ENCODE data around the gene GSTM2.
"Not testable (repeated sequence)": the region's sequence is repeated elsewhere in the genome, so short reads cannot be mapped to it uniquely, and the experiment has no call there.

GSTM2 gene

DNA sequence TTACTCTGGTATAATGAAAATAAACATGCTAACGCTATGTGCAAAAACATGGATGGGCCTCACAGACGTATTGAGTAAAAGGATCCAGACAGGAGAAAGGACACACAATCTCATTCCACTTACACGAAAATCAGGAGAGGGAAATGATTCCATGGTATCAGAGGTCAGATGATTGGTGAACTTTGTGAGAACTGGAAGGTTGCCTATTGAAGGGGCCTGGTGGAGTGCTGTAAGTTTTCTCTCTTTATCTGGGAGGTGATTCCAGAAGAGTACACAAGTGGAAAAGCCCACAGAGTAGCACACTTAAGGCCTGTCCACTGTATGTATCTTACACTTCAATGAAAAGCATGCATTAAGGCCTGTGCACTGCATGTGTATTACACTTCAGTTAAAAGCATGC, 9.6 kb downstream of the GSTM2 start:
- no peak for DNase-seq (ENCODE audit: low spot score)

DNA sequence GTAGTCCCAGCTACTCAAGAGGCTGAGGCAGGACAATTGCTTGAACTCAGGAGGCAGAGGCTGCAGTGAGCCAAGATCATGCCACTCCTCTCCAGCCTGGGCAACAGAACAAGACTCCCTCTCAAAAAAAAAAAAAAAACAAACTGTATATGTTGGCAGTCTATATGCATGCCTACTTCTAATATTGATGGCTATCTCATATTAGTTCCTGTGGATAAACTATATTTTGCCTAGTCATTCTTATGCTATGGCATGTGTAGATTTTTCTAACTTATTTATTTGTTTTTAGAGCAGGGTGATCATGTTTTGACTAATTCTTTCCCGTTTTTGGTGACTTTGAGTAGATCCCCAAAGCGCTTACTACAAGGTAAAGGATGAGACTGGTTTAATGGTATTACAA, 10.8 kb downstream of the GSTM2 start:
- DNase-seq (ENCODE audit: low spot score) = not testable (repeated sequence)

DNA sequence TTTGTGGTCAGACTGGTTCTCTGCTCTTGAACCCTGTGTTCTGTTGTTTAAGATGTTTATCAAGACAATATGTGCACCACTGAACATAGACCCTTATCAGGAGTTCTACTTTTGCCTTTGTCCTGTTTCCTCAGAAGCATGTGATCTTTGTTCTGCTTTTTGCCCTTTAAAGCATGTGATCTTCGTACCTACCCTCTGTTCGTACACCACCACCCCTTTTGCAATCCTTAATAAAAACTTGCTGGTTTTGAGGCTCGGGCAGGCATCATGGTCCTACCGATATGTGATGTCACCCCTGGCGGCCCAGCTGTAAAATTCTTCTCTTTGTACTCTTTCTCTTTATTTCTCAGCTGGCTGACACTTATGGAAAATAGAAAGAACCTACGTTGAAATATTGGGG, 16.9 kb downstream of the GSTM2 start:
- DNase-seq (ENCODE audit: low spot score) = not testable (repeated sequence)

DNA sequence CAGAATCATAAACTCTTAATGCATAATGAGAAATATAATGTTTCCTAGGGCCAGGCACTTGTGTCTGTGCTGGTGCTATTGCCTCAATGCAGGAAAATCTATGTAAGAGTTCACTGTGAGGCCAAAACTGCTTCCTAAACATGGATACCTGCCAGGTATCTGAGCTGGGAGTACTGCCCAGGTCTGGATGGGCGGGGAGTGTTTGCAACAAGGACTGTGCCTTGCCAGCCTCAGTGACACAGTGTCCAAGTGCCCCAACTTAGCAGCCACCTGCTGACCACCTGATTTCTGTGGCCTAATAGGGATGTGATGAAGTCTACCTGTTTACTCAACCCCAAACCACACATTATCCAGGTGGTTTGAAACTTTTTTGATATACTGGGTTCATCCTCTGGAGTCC, 17.5 kb downstream of the GSTM2 start:
- DNase-seq (ENCODE audit: low spot score) = not testable (repeated sequence)

DNA sequence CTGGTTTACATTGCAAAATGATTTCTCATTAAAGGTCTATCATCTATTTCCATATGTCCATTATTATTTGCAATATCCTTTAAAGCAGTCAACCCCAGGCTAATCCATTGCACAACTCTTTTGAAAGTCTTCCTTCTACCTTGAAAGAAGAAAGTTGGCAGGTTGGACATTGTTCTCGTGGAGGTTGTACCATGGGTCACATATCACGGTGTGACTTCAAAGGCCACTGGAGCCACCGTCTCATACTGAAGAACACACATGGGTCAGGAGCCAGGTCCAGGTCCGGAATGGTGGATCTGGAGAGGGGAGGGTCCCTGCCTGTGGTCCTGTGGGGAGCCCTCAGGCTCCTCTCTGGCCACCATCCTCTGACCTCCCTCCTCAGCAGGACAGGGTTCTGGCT, 18.0 kb downstream of the GSTM2 start:
- DNase-seq (ENCODE audit: low spot score) = not testable (repeated sequence)

DNA sequence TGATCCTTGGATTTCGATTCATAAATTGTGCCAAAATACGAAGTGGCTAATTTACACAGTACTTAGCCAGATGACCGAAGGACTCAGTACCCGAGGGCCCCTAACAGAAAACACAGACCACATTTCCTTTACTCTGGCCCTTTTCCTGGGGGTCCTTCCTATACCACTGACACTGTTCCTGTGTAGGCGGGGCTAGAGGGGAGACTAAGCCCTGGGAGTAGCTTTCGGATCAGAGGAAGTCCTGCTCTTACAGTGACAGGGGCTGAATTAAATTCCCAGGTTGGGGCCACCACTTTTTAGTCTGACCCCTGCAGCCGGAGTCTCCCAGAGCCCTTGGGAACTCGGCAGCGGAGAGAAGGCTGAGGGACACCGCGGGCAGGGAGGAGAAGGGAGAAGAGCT, 19.3 kb downstream of the GSTM2 start:
- not testable (repeated sequence) for DNase-seq (ENCODE audit: low spot score)

DNA sequence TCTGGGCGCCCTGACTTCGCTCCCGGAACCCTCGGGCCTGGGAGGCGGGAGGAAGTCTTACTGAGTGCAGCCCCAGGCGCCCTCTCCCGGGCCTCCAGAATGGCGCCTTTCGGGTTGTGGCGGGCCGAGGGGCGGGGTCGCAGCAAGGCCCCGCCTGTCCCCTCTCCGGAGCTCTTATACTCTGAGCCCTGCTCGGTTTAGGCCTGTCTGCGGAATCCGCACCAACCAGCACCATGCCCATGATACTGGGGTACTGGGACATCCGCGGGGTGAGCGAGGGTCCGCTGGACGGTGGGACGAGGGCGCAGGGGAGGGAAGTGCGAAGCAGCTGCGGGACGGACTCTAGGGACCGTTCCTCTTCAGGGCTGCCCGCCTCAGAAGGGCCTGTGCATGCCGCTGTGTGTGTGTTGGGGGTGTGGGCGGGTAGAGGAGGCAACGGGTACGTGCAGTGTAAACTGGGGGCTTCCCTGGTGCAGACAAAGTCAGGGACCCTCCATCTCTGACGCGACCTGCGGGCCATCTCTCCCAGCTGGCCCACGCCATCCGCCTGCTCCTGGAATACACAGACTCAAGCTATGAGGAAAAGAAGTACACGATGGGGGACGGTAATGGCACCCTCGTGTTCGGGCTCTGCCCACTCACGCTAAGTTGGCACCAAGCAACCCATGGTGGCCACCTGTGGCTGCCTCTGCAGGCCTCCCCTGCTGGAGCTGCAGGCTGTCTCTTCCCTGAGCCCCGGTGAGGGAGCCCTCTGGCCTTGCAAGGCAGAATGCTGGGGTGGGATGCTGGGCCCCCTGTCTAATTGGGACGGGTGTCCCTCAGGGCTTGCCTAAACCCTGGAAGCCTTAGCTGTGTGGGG, 20.0 kb downstream of the GSTM2 start, which contains the start of gene GSTM1:
TSS of gene GSTM1 (plus strand) at position 177 of the 859 bp plus-strand sequence. CDS start at position 234, 57 bp downstream.
- DNase-seq (ENCODE audit: low spot score) = no peak

DNA sequence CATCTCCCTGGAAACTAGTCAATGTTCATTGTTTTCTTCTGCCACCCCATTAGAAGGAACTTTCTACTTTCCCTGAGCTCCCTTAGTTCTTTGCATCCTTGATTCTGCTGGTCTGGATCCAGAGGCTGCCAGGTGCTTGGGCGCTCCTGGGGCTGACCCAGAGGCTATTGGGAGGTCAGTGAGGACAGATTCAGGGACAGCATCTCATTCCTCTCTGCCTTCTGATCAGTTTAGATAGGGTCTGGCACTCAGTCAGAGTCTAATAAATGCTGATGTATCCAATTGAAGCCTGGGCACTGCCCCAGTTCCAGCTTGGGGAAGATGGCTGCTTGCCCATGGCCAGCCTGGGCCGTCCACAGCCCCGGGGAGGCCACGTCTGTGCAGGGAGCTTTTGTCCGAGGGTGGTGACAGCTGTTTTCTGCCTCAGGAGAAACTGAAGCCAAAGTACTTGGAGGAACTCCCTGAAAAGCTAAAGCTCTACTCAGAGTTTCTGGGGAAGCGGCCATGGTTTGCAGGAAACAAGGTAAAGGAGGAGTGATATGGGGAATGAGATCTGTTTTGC, 22.1 kb downstream of the GSTM2 start:
- no peak for DNase-seq (ENCODE audit: low spot score)

DNA sequence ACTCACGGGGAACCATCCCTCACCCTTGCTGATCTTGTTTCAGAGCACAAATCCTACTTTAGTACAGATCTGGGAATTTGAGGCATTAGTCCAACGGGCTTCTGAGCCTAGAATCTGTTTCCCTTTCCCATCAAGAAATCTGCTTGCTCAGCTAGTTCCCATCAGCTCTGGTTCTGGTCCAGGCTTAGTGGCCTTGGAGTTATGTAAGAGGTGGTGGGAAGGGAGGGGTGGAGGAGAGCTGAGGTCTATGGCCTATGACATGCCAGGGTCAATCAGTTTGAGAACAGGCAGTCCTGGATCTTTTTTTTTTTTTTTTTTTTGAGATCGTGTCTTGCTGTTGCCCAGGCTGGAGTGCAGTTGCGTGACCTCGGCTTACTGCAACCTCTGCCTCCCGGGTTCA, 23.9 kb downstream of the GSTM2 start:
- no peak for DNase-seq (ENCODE audit: low spot score)

DNA sequence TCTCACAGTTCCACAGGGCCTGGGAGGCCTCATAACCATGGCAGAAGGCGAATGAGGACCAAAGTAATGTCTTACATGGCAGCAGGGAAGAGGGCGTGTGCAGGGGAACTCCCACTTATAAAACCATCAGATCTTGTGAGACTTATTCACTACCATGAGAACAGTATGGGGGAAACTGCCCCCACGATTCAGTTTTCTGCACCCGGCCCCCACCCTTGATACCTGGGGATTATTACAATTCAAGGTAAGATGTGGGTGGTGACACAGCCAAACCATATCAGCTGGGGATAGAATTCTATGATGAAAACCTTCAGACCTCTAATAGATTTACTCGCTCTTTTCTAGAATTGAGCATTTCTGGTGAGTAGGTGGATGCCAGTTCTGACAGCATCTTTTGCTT, 26.5 kb downstream of the GSTM2 start:
- DNase-seq (ENCODE audit: low spot score) = not testable (repeated sequence)

DNA sequence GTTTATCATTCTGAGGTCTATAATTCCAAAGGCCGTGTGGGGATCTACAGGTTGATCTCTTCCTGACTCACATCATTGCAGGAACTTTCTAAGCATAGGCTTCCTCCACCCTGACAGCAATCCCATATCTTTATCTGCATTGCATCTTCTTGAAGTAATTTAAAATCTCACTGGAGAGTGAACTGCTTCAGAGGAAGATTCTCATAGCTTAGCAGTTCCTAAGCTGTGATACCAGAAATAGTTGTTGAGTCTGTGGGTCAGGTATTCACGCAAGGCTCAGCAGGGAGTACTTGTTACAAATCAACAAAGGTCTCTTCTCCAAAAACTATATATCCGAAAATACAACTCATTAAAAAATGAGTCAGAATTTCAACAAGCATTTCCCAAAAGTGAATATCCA, 27.3 kb downstream of the GSTM2 start:
- DNase-seq (ENCODE audit: low spot score) = not testable (repeated sequence)

DNA sequence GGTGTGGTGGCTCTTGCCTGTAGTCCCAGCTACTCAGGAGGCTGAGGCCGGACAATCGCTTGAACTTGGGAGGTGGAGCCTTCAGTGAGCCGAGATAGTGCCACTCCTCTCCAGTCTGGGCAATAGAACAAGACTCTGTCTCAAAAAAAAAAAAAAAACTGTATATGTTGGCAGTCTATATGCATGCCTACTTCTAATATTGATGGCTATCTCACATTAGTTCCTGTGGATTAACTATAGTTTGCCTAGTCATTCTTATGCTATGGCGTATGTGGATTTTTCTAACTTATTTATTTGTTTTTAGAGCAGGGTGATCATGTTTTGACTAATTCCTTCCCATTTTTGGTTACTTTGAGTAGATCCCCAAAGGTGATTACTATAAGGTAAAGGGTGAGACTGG, 29.2 kb downstream of the GSTM2 start:
- DNase-seq (ENCODE audit: low spot score) = no peak

DNA sequence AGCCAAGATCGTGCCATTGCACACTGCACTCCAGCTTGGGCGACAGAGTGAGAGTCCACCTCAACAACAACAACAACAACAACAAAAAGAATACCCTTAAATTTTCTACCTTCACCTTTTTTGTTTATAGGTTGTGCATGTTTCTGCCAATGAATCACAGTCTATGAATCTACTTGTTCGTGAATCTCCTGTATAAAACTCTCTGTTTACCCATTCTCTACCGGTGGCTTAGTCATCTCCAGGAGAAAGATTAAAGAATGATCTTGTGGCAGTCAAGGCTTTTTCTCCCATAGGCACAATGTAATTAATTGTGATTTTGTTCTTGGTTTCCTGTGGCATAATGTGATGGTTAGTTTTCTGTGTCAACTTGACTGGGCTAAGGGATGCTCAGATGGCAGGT, 30.0 kb downstream of the GSTM2 start:
- not testable (repeated sequence) for DNase-seq (ENCODE audit: low spot score)

DNA sequence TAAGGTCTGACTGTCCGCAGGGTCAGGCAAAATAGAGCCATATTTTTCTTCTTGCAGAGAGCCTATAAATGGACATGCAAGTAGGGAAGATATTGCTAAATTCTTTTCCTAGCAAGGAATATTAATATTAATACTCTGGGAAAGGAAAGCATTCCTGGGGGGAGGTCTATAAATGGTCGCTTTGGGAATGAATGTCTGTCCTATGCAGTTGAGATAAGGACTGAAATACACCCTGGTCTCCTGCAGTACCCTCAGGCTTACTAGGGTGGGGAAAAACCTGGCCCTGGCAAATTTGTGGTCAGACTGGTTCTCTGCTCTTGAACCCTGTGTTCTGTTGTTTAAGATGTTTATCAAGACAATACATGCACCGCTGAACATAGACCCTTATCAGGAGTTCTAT, 35.1 kb downstream of the GSTM2 start:
- DNase-seq (ENCODE audit: low spot score) = not testable (repeated sequence)

DNA sequence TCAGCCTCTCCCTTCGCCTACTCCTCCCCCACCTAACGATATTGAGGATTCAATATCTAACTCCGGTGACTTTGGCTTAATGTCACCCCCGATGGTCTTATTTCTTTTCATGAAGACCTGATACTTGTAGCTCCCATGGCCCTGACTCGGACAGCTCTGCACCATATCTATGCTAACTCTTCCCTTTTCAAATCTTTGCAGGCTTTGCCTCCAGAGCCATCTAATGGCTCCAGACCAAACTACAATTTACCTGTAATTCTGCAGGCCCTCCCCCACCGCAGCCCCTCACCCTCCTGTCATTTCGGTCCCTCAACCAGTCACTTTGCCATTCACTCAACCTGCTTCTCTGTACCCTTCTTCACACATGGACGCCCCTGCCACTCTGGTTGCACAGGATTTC, 36.3 kb downstream of the GSTM2 start:
- DNase-seq (ENCODE audit: low spot score) = no peak

DNA sequence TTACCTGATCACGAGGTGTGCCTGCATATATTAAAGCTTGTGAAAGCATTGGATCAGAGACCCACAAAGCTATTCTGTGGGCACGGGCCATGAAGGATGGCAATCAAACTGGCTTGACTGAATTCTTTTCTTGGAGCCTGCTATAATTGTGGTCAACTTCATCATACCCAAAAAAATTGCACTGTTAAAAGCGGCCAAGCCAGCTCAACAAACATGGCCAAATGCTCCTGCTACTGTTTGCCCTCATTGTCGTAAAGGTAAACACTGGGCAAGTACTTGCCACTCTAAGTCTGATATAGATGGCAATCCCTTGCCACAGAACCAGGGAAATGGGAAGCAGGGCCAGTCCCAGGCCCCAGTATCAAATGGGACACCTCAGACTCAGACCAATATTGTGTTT, 37.6 kb downstream of the GSTM2 start:
- DNase-seq (ENCODE audit: low spot score) = no peak

DNA sequence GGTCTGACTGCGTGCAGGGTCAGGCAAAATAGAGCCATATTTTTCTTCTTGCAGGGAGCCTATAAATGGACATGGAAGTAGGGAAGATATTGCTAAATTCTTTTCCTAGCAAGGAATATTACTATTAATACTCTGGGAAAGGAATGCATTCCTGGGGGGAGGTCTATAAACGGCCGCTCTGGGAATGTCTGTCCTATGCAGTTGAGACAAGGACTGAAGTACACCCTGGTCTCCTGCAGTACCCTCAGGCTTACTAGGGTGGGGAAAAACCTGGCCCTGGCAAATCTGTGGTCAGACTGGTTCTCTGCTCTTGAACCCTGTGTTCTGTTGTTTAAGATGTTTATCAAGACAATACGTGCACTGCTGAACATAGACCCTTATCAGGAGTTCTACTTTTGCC, 41.1 kb downstream of the GSTM2 start:
- not testable (repeated sequence) for DNase-seq (ENCODE audit: low spot score)

DNA sequence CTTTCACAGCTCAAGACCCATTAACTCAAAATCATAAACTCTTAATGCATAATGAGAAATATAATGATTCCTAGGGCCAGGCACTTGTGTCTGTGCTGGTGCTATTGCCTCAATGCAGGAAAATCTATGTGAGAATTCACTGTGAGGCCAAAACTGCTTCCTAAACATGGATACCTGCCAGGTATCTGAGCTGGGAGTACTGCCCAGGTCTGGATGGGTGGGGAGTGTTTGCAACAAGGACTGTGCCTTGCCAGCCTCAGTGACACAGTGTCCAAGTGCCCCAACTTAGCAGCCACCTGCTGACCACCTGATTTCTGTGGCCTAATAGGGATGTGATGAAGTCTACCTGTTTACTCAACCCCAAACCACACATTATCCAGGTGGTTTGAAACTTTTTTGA, 42.0 kb downstream of the GSTM2 start:
- DNase-seq (ENCODE audit: low spot score) = not testable (repeated sequence)

DNA sequence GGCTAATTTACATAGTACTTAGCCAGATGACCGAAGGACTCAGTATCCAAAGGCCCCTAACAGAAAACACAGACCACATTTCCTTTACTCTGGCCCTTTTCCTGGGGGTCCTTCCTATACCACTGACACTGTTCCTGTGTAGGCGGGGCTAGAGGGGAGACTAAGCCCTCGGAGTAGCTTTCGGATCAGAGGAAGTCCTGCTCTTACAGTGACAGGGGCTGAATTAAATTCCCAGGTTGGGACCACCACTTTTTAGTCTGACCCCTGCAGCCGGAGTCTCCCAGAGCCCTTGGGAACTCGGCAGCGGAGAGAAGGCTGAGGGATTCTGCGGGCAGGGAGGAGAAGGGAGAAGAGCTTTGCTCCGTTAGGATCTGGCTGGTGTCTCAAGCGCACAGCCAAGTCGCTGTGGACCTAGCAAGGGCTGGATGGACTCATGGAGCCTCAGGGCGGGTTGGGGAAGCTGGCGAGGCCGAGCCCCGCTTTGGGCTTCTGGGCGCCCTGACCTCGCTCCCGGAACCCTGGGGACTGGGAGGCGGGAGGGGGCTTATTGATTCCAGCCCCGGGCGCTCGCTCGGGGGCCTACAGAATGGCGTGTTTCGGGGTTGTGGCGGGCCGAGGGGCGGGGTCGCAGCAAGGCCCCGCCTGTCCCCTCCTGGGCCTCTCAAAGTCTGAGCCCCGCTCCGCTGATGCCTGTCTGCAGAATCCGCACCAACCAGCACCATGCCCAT, 43.9 kb downstream of the GSTM2 start, which contains the start of gene GSTM5:
TSS of gene GSTM5 (plus strand) at position 659 of the 728 bp plus-strand sequence. CDS start at position 721, 62 bp downstream.
- not testable (repeated sequence) for DNase-seq (ENCODE audit: low spot score)

DNA sequence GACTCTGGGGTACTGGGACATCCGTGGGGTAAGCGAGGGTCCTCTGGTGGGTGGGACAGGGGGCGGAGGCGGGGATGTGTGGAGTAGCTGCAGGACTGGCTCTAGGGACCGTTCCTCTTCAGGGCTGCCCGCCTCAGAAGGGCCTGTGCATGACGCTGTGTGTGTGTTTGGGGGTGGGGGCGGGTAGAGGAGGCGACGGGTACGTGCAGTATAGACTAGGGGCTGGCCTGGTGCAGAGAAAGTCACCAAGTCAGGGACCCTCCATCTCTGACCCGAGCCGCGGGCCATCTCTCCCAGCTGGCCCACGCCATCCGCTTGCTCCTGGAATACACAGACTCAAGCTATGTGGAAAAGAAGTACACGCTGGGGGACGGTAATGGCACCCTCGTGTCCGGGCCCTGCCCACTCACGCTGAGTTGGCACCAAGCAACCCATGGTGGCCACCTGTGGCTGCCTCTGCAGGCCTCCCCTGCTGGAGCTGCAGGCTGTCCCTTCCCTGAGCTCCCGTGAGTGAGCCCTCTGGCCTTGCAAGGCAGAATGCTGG, 44.5 kb downstream of the GSTM2 start:
- no peak for DNase-seq (ENCODE audit: low spot score)

DNA sequence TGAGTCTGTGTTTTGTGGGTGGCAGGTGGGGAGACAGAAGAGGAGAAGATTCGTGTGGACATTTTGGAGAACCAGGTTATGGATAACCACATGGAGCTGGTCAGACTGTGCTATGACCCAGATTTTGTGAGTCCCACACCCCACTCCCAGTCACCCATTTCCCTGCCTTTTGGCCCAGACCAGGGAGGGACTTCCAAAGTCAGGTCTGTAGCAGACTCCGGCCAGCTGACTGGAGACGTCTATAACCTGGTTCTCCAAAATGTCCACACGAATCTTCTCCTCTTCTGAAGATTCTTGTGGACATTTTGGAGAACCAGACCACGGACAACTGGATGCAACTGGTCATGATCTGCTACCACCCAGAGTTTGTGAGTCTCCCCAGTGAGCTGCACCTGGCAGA, 45.8 kb downstream of the GSTM2 start:
- DNase-seq (ENCODE audit: low spot score) = no peak

DNA sequence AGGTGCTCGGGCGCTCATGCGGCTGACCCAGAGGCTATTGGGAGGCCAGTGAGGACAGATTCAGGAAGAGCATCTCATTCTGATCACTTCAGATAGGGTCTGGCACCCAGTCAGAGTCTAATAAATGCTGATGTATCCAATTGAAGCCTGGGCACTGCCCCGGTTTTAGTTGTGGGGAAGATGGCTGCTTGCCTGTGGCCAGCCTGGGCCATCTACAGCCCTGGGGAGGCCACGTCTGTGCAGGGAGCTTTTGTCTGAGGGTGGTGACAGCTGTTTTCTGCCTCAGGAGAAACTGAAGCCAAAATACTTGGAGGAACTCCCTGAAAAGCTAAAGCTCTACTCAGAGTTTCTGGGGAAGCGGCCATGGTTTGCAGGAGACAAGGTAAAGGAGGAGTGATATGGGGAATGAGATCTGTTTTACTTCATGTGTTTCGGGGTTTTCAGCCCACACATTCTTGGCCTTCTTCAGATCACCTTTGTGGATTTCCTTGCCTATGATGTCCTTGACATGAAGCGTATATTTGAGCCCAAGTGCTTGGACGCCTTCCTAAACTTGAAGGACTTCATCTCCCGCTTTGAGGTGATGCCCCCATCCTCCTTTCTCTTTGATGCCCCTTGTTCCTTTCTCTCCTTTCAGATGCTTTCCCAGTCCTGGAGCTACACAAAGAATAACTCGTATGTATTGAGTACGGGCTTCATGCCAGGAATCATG, 47.0 kb downstream of the GSTM2 start:
- DNase-seq (ENCODE audit: low spot score) = no peak

All from CD4-positive, alpha-beta T cell treated with Interleukin-2 at 100 ng/mL for 4 hours (primary cell).